Sigmoid colon (tissue), 3 donors: ENCODE results near the gene PNKP.

Source experiments
- CTCF ChIP-seq, 4 experiments: fragments of 450-650 bp in 3 of 4; fragments of 200-600 bp in 1 of 4; IDR thresholded peaks; one replicate each; pipeline ENCODE4 v1.5.1; 2016 to 2019; ENCODE audit warnings: antibody characterized with exemption in 4 of 4, mild to moderate bottlenecking in 3 of 4, moderate library complexity in 2 of 4
- POLR2A ChIP-seq, 2 donors: fragments of 450-650 bp; IDR thresholded peaks; one replicate each; pipeline ENCODE4 v1.6.1; 2016; ENCODE audit warnings: antibody characterized with exemption in 2 of 2, mild to moderate bottlenecking in 2 of 2, moderate library complexity in 2 of 2

- no peak for TF ChIP-seq CTCF (IDR thresholded peaks at IDR 0.05)
- no peak for TF ChIP-seq POLR2A (IDR thresholded peaks at IDR 0.05)
Observed at GRCh38 chr19:49820125-49820524, 47.3 kb downstream of the PNKP start.
